ENCODE measurements around the gene AKAP8.

The AKAP8 gene

GRCh38 chr19:15373644-15374043 is 5.9 kb downstream of the AKAP8 start:
- Histone ChIP-seq H3K18ac (ENCODE audit: low read depth in 1 of 2, low read length in 2 of 2) (no peak overlapping the region), H2BK120ac (ENCODE audit: low read depth, low read length) (no peak overlapping the region), H3K4me2 (ENCODE audit: low read length, poor library complexity, severe bottlenecking) (no peak overlapping the region), H4K91ac (ENCODE audit: low read length) (no peak overlapping the region), H3K27ac (ENCODE audit: low read length, poor library complexity, severe bottlenecking) (no peak overlapping the region), H3K9me3 (ENCODE audit: control insufficient read depth, low read length) (no peaks in the 10 kb centered on the region), H2AK5ac (ENCODE audit: low read length, severe bottlenecking) (no peak overlapping the region), H2BK5ac (ENCODE audit: low read depth, low read length, poor library complexity, severe bottlenecking) (no peak overlapping the region), H3K36me3 (ENCODE audit: control insufficient read depth in 1 of 2, insufficient read depth in 2 of 2, low read depth in 1 of 2, low read length in 2 of 2) (peaks cover 53 to 60% of the 10 kb centered on the region in 2 experiments), H3K4me3 (ENCODE audit: insufficient read depth in 1 of 2, low read depth in 1 of 2, low read length in 2 of 2) (no peak overlapping the region), H4K8ac (ENCODE audit: low read length) (no peak overlapping the region), H3K27me3 (ENCODE audit: control insufficient read depth in 1 of 2, insufficient read depth in 1 of 2, low read length in 2 of 2) (no peaks in the 10 kb centered on the region), H2BK15ac (ENCODE audit: low read depth, poor library complexity, severe bottlenecking) (no peak overlapping the region), H3K79me1 (replicated peaks; ENCODE audit: low read length, poor library complexity, severe bottlenecking) (peaks cover 34% of the 10 kb centered on the region), H3K9ac (ENCODE audit: low read length) (no peak overlapping the region), H3K14ac (ENCODE audit: low read length in 2 of 2) (no peak overlapping the region), H3K4me1 (ENCODE audit: control insufficient read depth, insufficient read depth, low read depth, low read length) (peaks cover 26% of the 10 kb centered on the region), H3K23ac (ENCODE audit: low read length in 2 of 2) (no peak overlapping the region), H3K4ac (ENCODE audit: low read depth in 1 of 2, low read length in 2 of 2) (no peak overlapping the region), H2BK12ac (ENCODE audit: low read length in 2 of 2) (no peak overlapping the region), H2AFZ (ENCODE audit: low read depth, low read length) (no peak overlapping the region)
- 95% methylated on average over 22 of the region's 22 CpGs for WGBS
- DNase-seq: no peak

GRCh38 chr19:15372891-15373301 is 6.7 kb downstream of the AKAP8 start:
- Histone ChIP-seq H3K4me1 (ENCODE audit: control insufficient read depth, insufficient read depth, low read depth, low read length) (peaks cover 25% of the 10 kb centered on the region), H2BK5ac (ENCODE audit: low read depth, low read length, poor library complexity, severe bottlenecking) (no peak overlapping the region), H3K23ac (ENCODE audit: low read length in 2 of 2) (no peak overlapping the region), H3K4me2 (ENCODE audit: low read length, poor library complexity, severe bottlenecking) (no peak overlapping the region), H2BK120ac (ENCODE audit: low read depth, low read length) (no peak overlapping the region), H3K9me3 (ENCODE audit: control insufficient read depth, low read length) (no peaks in the 10 kb centered on the region), H3K27ac (ENCODE audit: low read length, poor library complexity, severe bottlenecking) (no peak overlapping the region), H3K14ac (ENCODE audit: low read length in 2 of 2) (no peak overlapping the region), H4K8ac (ENCODE audit: low read length) (peak overlapping the region; percentile 16), H2BK15ac (ENCODE audit: low read depth, poor library complexity, severe bottlenecking) (no peak overlapping the region), H2AK5ac (ENCODE audit: low read length, severe bottlenecking) (no peak overlapping the region), H3K79me1 (replicated peaks; ENCODE audit: low read length, poor library complexity, severe bottlenecking) (peaks cover 39% of the 10 kb centered on the region), H4K91ac (ENCODE audit: low read length) (no peak overlapping the region), H3K36me3 (ENCODE audit: control insufficient read depth in 1 of 2, insufficient read depth in 2 of 2, low read depth in 1 of 2, low read length in 2 of 2) (peaks cover 60 to 67% of the 10 kb centered on the region in 2 experiments), H3K9ac (ENCODE audit: low read length) (no peak overlapping the region), H3K4me3 (ENCODE audit: insufficient read depth in 1 of 2, low read depth in 1 of 2, low read length in 2 of 2) (no peak overlapping the region), H3K27me3 (ENCODE audit: control insufficient read depth in 1 of 2, insufficient read depth in 1 of 2, low read length in 2 of 2) (no peaks in the 10 kb centered on the region), H2AFZ (ENCODE audit: low read depth, low read length) (no peak overlapping the region), H2BK12ac (ENCODE audit: low read length in 2 of 2) (no peak overlapping the region), H3K4ac (ENCODE audit: low read depth in 1 of 2, low read length in 2 of 2) (no peak overlapping the region), H3K18ac (ENCODE audit: low read depth in 1 of 2, low read length in 2 of 2) (no peak overlapping the region)
- WGBS: 97% methylated on average over 30 of the region's 30 CpGs
- no peak for DNase-seq

- no peak overlapping the region for H2AK5ac ChIP-seq (ENCODE audit: low read length, severe bottlenecking)
- H3K14ac ChIP-seq (ENCODE audit: low read length in 2 of 2): no peak overlapping the region
- H3K4me1 ChIP-seq (ENCODE audit: control insufficient read depth, insufficient read depth, low read depth, low read length): peaks cover 20% of the 10 kb centered on the region
- no peak overlapping the region for H3K27ac ChIP-seq (ENCODE audit: low read length, poor library complexity, severe bottlenecking)
- H3K4ac ChIP-seq (ENCODE audit: low read depth in 1 of 2, low read length in 2 of 2): no peak overlapping the region
- H3K4me3 ChIP-seq (ENCODE audit: insufficient read depth in 1 of 2, low read depth in 1 of 2, low read length in 2 of 2): no peak overlapping the region
- H3K36me3 ChIP-seq (ENCODE audit: control insufficient read depth in 1 of 2, insufficient read depth in 2 of 2, low read depth in 1 of 2, low read length in 2 of 2): peaks cover 64 to 72% of the 10 kb centered on the region in 2 experiments
- H4K8ac ChIP-seq (ENCODE audit: low read length): no peak overlapping the region
- no peak overlapping the region for H2BK5ac ChIP-seq (ENCODE audit: low read depth, low read length, poor library complexity, severe bottlenecking)
- WGBS: 96% methylated on average over 14 of the region's 14 CpGs
- H3K9ac ChIP-seq (ENCODE audit: low read length): no peak overlapping the region
- DNase-seq: peak; percentile 15
- H2BK15ac ChIP-seq (ENCODE audit: low read depth, poor library complexity, severe bottlenecking): no peak overlapping the region
- H3K23ac ChIP-seq (ENCODE audit: low read length in 2 of 2): no peak overlapping the region
- no peaks in the 10 kb centered on the region for H3K9me3 ChIP-seq (ENCODE audit: control insufficient read depth, low read length)
- H2AFZ ChIP-seq (ENCODE audit: low read depth, low read length): no peak overlapping the region
- no peak overlapping the region for H4K91ac ChIP-seq (ENCODE audit: low read length)
- peaks cover 39% of the 10 kb centered on the region for H3K79me1 ChIP-seq (replicated peaks; ENCODE audit: low read length, poor library complexity, severe bottlenecking)
- H3K4me2 ChIP-seq (ENCODE audit: low read length, poor library complexity, severe bottlenecking): no peak overlapping the region
- no peaks in the 10 kb centered on the region for H3K27me3 ChIP-seq (ENCODE audit: control insufficient read depth in 1 of 2, insufficient read depth in 1 of 2, low read length in 2 of 2)
- no peak overlapping the region for H3K18ac ChIP-seq (ENCODE audit: low read depth in 1 of 2, low read length in 2 of 2)
- no peak overlapping the region for H2BK120ac ChIP-seq (ENCODE audit: low read depth, low read length)
- H2BK12ac ChIP-seq (ENCODE audit: low read length in 2 of 2): no peak overlapping the region
These were observed 7.1 kb downstream of the AKAP8 start for GRCh38 chr19:15372470-15372869.

- H4K91ac ChIP-seq (ENCODE audit: low read length): no peak overlapping the region
- no peak overlapping the region for H3K9ac ChIP-seq (ENCODE audit: low read length)
- no peak overlapping the region for H3K4me2 ChIP-seq (ENCODE audit: low read length, poor library complexity, severe bottlenecking)
- H3K36me3 ChIP-seq (ENCODE audit: control insufficient read depth in 1 of 2, insufficient read depth in 2 of 2, low read depth in 1 of 2, low read length in 2 of 2): peaks cover 70 to 76% of the 10 kb centered on the region in 2 experiments
- no peak for DNase-seq
- WGBS: 96% methylated on average over 17 of the region's 17 CpGs
- no peak overlapping the region for H3K23ac ChIP-seq (ENCODE audit: low read length in 2 of 2)
- no peak overlapping the region for H2BK15ac ChIP-seq (ENCODE audit: low read depth, poor library complexity, severe bottlenecking)
- H3K27me3 ChIP-seq (ENCODE audit: control insufficient read depth in 1 of 2, insufficient read depth in 1 of 2, low read length in 2 of 2): no peaks in the 10 kb centered on the region
- H3K14ac ChIP-seq (ENCODE audit: low read length in 2 of 2): no peak overlapping the region
- no peak overlapping the region for H2BK12ac ChIP-seq (ENCODE audit: low read length in 2 of 2)
- no peak overlapping the region for H2AK5ac ChIP-seq (ENCODE audit: low read length, severe bottlenecking)
- no peaks in the 10 kb centered on the region for H3K9me3 ChIP-seq (ENCODE audit: control insufficient read depth, low read length)
- H2AFZ ChIP-seq (ENCODE audit: low read depth, low read length): no peak overlapping the region
- peaks cover 40% of the 10 kb centered on the region for H3K79me1 ChIP-seq (replicated peaks; ENCODE audit: low read length, poor library complexity, severe bottlenecking)
- H3K4ac ChIP-seq (ENCODE audit: low read depth in 1 of 2, low read length in 2 of 2): no peak overlapping the region
- H2BK5ac ChIP-seq (ENCODE audit: low read depth, low read length, poor library complexity, severe bottlenecking): no peak overlapping the region
- peaks cover 15% of the 10 kb centered on the region for H3K4me1 ChIP-seq (ENCODE audit: control insufficient read depth, insufficient read depth, low read depth, low read length)
- H2BK120ac ChIP-seq (ENCODE audit: low read depth, low read length): no peak overlapping the region
- H3K18ac ChIP-seq (ENCODE audit: low read depth in 1 of 2, low read length in 2 of 2): no peak overlapping the region
- H3K27ac ChIP-seq (ENCODE audit: low read length, poor library complexity, severe bottlenecking): no peak overlapping the region
- H3K4me3 ChIP-seq (ENCODE audit: insufficient read depth in 1 of 2, low read depth in 1 of 2, low read length in 2 of 2): no peak overlapping the region
- H4K8ac ChIP-seq (ENCODE audit: low read length): no peak overlapping the region
These were observed 7.7 kb downstream of the AKAP8 start for GRCh38 chr19:15371786-15372380.
